Left kidney (tissue), 2 donors: Measurements from ENCODE around the gene XPO4. TPM values are rescaled to one million over a fixed set of nuclear protein-coding genes. Genes with fewer than 3 reads are reported as not detected.

Experiments used
- DNase-seq: peaks from one replicate; pipeline ENCODE4 v3.0.0-alpha.2; 2013
- polyA plus RNA-seq: library from polyadenylated mRNA; unstranded; fragments of 120-200 nt; gene quantifications from one replicate; pipeline ENCODE4 v1.2.1, GENCODE V29; 2013; ENCODE audit not compliant: insufficient read length

The XPO4 gene
- polyA plus RNA-seq, 1 donor: 24.5 TPM

GRCh38 chr13:20828539-20829364 lies 73.8 kb downstream of the XPO4 start:
- peak; percentile 55 for DNase-seq

GRCh38 chr13:20826843-20827560 lies 75.5 kb downstream of the XPO4 start:
- DNase-seq: no peak

- no peak for DNase-seq
These were observed 76.2 kb downstream of the XPO4 start for GRCh38 chr13:20826301-20826700.

- DNase-seq: no peak
These were observed 77.1 kb downstream of the XPO4 start for GRCh38 chr13:20825477-20825875.

DNA sequence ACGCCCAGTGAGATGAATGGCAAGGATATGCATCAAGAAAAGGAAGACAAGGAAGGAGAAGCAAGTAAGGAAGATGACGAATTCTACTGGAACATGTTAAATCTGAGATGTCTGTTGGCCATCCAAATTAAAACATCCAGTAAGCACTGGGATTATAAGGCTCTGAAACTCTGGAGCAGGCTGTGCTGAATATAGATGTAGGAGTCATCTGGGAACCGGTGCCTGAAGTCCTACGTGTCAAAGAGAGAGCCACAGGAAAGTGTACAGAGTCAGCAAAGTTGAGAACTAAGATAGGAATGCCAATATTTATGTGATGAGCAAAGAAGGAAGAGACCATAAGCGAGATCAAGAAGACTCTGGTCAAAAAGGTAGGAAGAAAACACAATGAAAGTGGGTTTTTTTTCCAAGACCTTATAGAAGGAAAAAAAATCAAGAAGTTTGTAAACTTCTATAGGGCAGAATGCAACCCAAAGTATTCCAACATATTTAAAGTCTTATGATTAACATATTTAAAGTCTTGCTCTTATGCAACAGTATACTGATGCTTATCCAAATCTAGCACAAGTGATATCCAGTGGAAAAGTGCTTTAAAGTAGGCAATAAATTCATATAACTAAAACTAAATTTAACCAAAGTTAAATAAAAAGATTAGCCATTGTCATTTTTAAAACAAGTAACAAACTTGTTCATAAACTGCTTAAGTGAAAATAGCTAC lies 77.6 kb downstream of the XPO4 start:
- no peak for DNase-seq

DNA sequence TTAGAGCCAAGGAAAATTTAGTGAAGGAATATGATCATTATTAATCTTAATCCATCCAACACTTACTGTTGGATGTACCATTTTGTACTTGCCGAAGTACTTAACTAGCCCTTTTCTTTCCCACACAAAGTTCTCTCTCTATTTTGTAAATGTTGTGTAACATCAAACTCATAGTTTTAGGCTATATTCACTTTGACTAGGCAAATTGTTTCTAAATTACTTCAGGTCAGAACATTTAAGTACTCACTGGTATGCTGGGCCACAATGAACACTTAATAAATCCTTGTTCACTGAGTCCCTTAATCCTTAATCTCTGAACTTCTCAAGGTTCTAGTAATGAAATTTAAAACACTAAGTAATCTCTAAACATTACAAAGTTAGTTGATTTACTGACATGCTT lies 79.5 kb downstream of the XPO4 start:
- no peak for DNase-seq

- DNase-seq: no peak
These were observed 80.1 kb downstream of the XPO4 start for GRCh38 chr13:20822406-20822805.

- no peak for DNase-seq
These were observed 82.8 kb downstream of the XPO4 start for GRCh38 chr13:20819715-20820114.

- DNase-seq: no peak
These were observed 87.1 kb downstream of the XPO4 start for GRCh38 chr13:20815464-20815863.

DNA sequence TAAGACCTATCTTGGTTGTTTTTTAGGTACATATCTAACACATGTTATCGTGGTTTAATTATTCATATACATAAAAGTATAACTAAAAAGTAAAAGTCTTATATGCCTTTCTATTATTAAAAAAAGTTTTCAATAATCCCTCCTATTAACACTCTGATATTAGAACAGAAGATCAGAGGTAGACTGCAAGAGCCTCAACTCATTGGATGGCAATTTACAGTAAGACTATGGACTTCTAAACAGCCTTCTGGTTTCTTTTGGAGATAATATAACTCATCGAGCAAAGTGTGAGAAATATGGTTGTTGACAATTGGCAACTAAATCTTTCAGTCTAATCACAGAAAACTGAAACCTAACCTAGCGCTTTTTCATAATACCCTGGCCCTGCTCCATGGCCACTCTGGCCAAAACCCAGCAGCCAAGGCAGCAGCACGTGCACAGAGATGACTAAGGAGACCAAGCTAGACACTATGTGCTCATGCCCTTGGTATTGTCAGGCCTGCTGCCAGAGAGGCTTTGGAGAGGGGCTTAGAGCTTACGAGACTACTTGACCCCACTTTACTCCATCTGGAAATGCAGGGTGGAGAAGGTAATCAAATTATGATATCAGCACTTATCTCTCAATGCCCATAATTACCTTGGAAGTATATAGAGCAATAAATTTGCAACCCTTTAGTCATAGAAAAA lies 88.2 kb downstream of the XPO4 start:
- no peak for DNase-seq

DNA sequence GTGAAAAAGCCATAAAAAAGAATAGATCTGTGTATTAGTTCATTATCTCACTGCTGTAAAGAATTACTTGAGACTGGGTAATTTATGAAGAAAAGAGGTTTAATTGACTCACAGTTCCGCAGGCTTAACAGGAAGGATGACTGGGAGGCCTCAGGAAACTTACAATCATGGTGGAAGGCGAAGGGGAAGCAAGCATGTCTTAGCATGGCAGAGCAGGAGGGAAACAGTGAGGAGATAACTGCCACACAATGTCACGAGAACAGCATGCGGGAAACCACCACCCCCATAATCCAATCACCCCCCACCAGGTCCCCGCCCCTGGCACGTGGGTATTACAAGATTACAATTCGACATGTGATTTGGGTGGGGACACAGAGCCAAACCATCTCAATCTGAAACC lies 89.7 kb downstream of the XPO4 start:
- DNase-seq: no peak

GRCh38 chr13:20810808-20811207 lies 91.7 kb downstream of the XPO4 start:
- no peak for DNase-seq

DNA sequence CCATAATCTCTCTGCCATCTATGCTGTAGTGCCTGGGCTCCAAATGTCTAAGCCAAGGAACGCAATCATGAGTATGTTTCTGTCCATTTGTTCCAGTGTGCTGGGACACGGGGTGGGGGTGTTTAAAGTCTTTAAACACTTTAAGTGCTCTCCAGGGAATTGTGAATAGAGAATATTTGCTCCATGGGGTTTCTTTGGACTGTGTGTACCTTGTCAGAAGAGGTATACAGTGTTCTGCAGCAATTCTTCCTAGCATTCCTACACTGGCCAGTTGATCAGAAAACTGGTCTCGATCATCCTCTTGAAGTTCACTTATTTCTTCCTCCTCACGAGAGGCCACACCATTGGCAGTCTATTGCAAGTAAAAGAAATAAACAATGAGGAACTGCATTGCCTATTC lies 93.7 kb downstream of the XPO4 start:
- DNase-seq: no peak

DNA sequence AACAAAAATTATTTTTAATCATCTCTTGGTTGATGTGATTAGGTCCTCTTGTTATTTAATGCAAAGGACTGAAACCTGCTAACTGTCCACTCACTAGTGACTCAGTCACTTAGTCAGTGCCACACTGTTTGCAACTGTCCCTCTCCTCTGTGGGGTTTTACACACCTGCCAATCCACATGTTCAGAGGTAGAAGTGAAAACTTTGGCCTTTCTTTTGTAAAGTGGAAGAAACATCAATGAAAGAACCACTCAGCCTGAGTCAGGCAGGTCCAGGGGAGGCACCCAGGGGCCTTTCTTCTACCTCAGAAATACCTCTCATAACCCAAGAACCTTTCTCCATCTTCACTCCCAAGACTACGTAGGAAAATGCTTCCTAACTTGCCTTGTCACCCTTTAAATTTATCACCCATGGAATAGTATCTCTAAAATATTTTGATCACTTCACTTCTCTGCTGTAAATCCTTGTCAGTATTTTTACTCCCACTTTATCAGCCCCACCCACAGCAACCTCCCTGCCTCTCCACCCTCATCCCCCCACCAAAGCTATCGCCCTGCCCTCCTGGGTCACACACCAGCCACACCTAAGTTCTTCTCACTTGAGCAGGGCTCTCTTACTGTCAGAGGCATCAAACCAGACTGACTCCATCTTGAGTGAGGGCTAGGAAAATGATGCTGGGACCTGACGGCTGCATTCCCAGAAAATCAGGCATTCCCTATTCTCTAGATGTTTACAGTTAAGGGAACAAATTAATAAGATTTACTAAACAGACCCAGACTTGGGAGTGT lies 99.2 kb downstream of the XPO4 start:
- DNase-seq: no peak

DNA sequence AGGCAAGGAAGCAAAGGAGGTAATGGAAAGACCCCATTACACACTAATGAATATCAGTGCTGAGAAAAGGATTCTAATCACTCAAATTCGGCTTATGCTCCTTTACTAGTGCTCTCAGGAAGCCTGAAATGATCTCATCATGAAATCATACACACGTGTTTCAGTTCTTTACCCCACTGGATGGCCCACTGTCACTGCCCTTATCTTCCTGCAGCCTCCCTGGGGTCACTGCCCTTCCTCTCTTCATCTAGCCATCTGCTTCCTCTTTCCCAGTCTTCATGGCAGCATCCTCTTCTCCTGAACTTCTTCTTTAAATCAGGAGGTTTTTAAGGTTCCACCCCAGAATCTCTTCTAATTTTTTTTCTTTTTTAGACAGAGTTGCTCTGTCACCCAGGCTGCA lies 100.8 kb downstream of the XPO4 start:
- DNase-seq: no peak

DNA sequence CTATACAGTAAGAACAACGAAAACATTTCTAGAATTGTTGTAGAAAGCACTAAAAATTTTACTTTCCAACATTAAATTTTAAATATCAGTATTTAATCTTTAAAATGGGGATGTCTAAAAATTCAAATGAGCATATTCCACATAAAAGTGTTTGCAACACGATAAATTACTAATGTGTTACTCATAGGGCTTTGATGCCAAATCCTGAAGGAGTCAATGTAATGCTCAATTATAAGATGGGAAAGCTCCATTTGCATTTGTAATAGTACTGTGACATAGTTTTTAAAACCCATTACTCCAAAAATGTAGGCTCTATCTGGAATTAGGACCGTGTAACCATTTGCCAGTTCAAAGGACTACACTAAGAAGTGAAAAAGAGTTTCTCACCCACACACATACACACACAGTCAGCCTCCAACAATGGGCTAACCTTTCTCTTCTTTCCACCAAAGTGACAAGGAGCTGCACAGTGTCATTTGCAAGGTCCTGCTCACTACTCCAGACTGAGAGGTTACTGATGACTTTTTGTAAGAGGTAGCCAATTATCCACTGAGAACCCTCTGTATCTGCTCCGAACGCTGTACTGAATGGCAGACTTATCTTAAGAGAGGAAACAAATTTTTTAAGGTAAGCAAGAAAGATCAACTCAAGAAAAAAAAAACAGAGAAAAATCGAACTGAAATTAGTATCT lies 102.7 kb downstream of the XPO4 start:
- DNase-seq: no peak

- no peak for DNase-seq
These were observed 104.5 kb downstream of the XPO4 start for GRCh38 chr13:20798027-20798426.

GRCh38 chr13:20796791-20797508 lies 105.6 kb downstream of the XPO4 start:
- DNase-seq: no peak

DNA sequence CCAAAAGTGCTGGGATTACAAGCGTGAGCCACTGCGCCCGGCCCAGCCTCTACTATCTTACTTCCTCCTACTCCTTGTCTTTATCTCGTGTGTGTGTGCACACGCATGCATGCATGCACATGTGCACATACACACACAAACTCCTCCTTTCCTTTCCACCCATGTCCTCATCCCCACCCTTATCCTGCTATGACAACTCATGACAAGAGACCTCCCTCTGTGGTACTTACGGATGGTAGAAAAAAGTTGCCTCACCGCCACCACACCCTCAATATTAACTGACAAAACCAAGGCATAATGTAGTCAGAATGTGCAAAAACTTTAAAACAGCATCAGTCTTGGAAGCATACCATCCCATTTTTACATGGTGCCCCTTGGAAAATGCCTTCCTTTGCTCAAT lies 112.9 kb downstream of the XPO4 start:
- no peak for DNase-seq

GRCh38 chr13:20788312-20788711 lies 114.2 kb downstream of the XPO4 start:
- DNase-seq: no peak
